Panc1 (cell line): ENCODE results near the gene SMIM20.

Experiments used
- CTCF ChIP-seq: fragments of 450-650 bp; IDR thresholded peaks from 2 replicates; pipeline ENCODE4 v1.5.1; 2017; ENCODE audit warnings: mild to moderate bottlenecking
- SIN3A ChIP-seq: IDR thresholded peaks from 2 replicates; pipeline ENCODE4 v1.6.1; 2012; ENCODE audit warnings: low read depth, mild to moderate bottlenecking, low read length, moderate library complexity, borderline replicate concordance; ENCODE audit not compliant: insufficient read depth
- TCF7L2 ChIP-seq: IDR thresholded peaks from 2 replicates; pipeline ENCODE4 v1.6.1; 2011; ENCODE audit warnings: mild to moderate bottlenecking, low read depth, low read length, inconsistent platforms

- TF ChIP-seq CTCF, result no peak
- TF ChIP-seq TCF7L2, result no peak
- no peak for TF ChIP-seq SIN3A
These were observed 40.4 kb downstream of the SMIM20 start for GRCh38 chr4:25954293-25954904.
